CD4-positive, alpha-beta T cell (primary cell): ENCODE results near the gene SUN2. TPM values are rescaled to one million over a fixed set of nuclear protein-coding genes. Genes with fewer than 3 reads are reported as not detected.

Source experiments
- ATAC-seq: fragments of 200-7000 bp; cut with Tn5 transposase; one replicate; pipeline ENCODE4 v1.10.0; 2022; ENCODE audit warnings: mild to moderate bottlenecking; ENCODE audit not compliant: poor library complexity
- CTCF ChIA-PET: fragments of 350-600 bp; sonication (Branson Sonifier 250); formaldehyde crosslinking; loops from one replicate; lab custom pipeline; 2021; ENCODE audit warnings: antibody characterized with exemption, inconsistent platforms; lab: Charles Lee
- POLR2A ChIA-PET: fragments of 350-600 bp; sonication (Branson Sonifier 250); formaldehyde crosslinking; loops from one replicate; lab custom pipeline; 2021; ENCODE audit warnings: antibody characterized with exemption, inconsistent platforms; lab: Charles Lee
- DNase-seq, 14 experiments: peaks; one replicate each; pipeline ENCODE4 v3.0.0-alpha.2; 2013 to 2020; ENCODE audit warnings: mixed read lengths in 2 of 14
- H3K27ac ChIP-seq, 2 donors: one replicate each; pipeline versions ENCODE4 v1.5.1 to v1.7.0; 2013; ENCODE audit warnings: low read length in 2 of 2, low read depth in 1 of 2, mild to moderate bottlenecking in 1 of 2
- H3K27me3 ChIP-seq, 2 experiments: 1 replicate in 1 of 2; 2 replicates in 1 of 2; pipeline versions ENCODE4 v1.6.1 to v1.7.0; 2013; ENCODE audit warnings: low read length in 2 of 2, control low read depth in 1 of 2, mild to moderate bottlenecking in 1 of 2, moderate library complexity in 1 of 2; ENCODE audit not compliant: insufficient read depth in 2 of 2, control insufficient read depth in 1 of 2
- H3K36me3 ChIP-seq: one replicate; pipeline ENCODE4 v1.6.1; 2013; ENCODE audit warnings: low read length, control low read depth; ENCODE audit not compliant: insufficient read depth
- H3K4me1 ChIP-seq: one replicate; pipeline ENCODE4 v1.6.1; 2013; ENCODE audit warnings: low read length, control low read depth; ENCODE audit not compliant: insufficient read depth
- H3K4me3 ChIP-seq: one replicate; pipeline ENCODE4 v1.5.1; 2013; ENCODE audit warnings: mild to moderate bottlenecking, low read length, moderate library complexity
- H3K9me3 ChIP-seq, 2 experiments: 1 replicate in 1 of 2; 2 replicates in 1 of 2; pipeline versions ENCODE4 v1.6.1 to v1.7.0; 2013; ENCODE audit warnings: low read length in 2 of 2, mild to moderate bottlenecking in 2 of 2, control low read depth in 1 of 2, moderate library complexity in 1 of 2; ENCODE audit not compliant: control insufficient read depth in 1 of 2, insufficient read depth in 1 of 2
- H3K27ac Mint-ChIP-seq: one replicate; pipeline ENCODE4 v1.8.0; 2020; ENCODE audit warnings: mixed read lengths
- H3K27me3 Mint-ChIP-seq: one replicate; pipeline ENCODE4 v1.8.0; 2021; ENCODE audit warnings: mixed read lengths
- H3K36me3 Mint-ChIP-seq: one replicate; pipeline ENCODE4 v1.8.0; 2021; ENCODE audit warnings: low read depth, mixed read lengths
- H3K4me1 Mint-ChIP-seq: one replicate; pipeline ENCODE4 v1.8.0; 2021; ENCODE audit warnings: low read depth, mixed read lengths
- H3K4me3 Mint-ChIP-seq: one replicate; pipeline ENCODE4 v1.8.0; 2020; ENCODE audit warnings: mild to moderate bottlenecking, mixed read lengths
- H3K9me3 Mint-ChIP-seq: one replicate; pipeline ENCODE4 v1.8.0; 2020; ENCODE audit warnings: mixed read lengths
- intact Hi-C, 2 experiments: fragments of 100-400 bp; cut with DNase I in 1 of 2; cut with micrococcal nuclease in 1 of 2; formaldehyde crosslinking; loops; one replicate each; pipeline versions ENCODE4 v1.15.1 to v1.9.0; 2023 to 2025; cut with DNase I, micrococcal nuclease
- total RNA-seq, 174 experiments: library from RNA in 2 of 174; stranded (reverse) in 2 of 174; gene quantifications; one replicate each; pipeline ENCODE4 v1.2.3 and lab custom pipeline; 2021 to 2026
- TF ChIP-seq, protein P1 (sequence below): fragments of 200-600 bp; IDR thresholded peaks from one replicate; pipeline ENCODE4 v1.8.0; 2022; ENCODE audit warnings: antibody characterized with exemption, mild to moderate bottlenecking

SUN2 gene
- total RNA-seq, 2 experiments from 2014 or later: 440 to 453 TPM

DNA sequence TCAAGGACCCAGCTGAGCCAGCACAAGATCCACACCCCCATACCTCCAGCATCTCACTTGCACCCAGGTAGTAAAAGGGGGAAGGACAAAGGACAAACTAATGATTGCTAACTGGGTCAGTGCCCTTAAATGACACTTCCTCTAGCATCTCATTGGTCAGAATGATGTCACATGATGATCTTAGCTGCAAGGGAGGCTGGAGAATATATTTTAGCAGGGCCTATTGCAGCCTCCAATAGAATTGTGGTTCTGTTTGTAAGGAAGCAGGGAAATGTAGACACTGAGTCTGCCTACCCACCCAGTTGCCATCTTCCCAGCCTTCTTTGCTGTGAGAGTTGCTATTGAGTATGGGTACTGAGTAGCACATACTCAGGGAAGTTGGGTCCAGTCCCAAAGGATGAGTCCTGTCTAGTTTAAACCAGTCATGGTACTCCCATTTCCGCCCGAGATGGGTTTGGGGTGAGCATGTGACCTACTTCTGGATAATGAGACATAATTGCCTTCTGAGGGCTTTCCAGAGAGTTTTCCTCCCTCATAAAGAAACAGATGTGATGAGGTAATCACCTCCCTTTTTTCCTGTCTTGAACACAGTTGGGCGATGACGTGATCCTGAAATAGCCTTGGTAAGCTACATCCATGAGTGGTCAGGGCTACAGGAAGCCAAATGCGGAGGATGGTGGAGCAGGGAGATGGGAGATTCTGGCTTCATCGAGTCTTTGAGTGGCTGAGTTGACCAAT, 43.6 kb upstream of the SUN2 start:
- Histone ChIP-seq H3K4me3 (no peak overlapping the region), H3K36me3 (no peaks in the 10 kb centered on the region), H3K27ac (no peak overlapping the region), H3K27me3 (peaks cover 2 to 7% of the 10 kb centered on the region in 2 experiments), H3K4me1 (peaks cover 13% of the 10 kb centered on the region), H3K9me3 (peaks cover 0 to 7% of the 10 kb centered on the region in 2 experiments)
- Mint-ChIP-seq H3K4me3 (no peak overlapping the region), H3K36me3 (no peaks in the 10 kb centered on the region), H3K27ac (no peak overlapping the region), H3K27me3 (peaks cover 4% of the 10 kb centered on the region), H3K4me1 (peaks cover 39% of the 10 kb centered on the region), H3K9me3 (peaks cover 2% of the 10 kb centered on the region)
- DNase-seq: no peak
- TF ChIP-seq, protein P1, sequence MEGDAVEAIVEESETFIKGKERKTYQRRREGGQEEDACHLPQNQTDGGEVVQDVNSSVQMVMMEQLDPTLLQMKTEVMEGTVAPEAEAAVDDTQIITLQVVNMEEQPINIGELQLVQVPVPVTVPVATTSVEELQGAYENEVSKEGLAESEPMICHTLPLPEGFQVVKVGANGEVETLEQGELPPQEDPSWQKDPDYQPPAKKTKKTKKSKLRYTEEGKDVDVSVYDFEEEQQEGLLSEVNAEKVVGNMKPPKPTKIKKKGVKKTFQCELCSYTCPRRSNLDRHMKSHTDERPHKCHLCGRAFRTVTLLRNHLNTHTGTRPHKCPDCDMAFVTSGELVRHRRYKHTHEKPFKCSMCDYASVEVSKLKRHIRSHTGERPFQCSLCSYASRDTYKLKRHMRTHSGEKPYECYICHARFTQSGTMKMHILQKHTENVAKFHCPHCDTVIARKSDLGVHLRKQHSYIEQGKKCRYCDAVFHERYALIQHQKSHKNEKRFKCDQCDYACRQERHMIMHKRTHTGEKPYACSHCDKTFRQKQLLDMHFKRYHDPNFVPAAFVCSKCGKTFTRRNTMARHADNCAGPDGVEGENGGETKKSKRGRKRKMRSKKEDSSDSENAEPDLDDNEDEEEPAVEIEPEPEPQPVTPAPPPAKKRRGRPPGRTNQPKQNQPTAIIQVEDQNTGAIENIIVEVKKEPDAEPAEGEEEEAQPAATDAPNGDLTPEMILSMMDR: no peak
- intact Hi-C loops: loop anchor here in 1 of 2 experiments (2.0 kb wide), 1 partner anchor 41 kb away; no protein-coding TSS in a partner anchor
- ATAC-seq: no peak
- ChIA-PET POLR2A (interaction anchor here (0.5 to 1.8 kb wide), 4 partner anchors 44 to 73 kb away, joined by 3 to 8 read pairs (median 4); partner anchors contain the start of gene CBX6), CTCF (no interaction called here)

DNA sequence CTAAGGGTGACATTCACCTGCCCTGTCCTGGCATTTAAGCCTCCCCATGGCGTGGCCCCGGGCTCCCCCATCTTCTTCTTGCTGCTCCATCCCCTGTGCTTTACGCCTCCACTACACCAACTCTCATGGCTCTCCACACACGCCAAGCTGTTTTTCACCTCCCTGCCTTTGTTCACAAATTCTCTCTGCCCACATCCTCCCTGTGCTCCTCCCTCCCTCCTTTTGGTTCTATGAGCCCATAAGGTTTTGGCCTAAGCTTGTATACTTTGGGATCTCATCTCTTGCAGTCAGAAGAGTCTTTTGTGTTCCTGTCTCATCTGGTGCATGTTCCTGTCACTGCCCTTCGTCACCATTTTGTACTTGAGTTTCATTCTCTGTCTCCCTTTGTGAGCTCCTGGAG, 42.7 kb upstream of the SUN2 start:
- Mint-ChIP-seq H3K36me3 (peaks cover under 1% of the 10 kb centered on the region), H3K9me3 (peaks cover 2% of the 10 kb centered on the region), H3K4me1 (peaks cover 45% of the 10 kb centered on the region), H3K27ac (peak overlapping the region; percentile 50), H3K27me3 (peaks cover 4% of the 10 kb centered on the region), H3K4me3 (peak overlapping the region; percentile 43)
- H3K27me3 ChIP-seq: peaks cover 2 to 7% of the 10 kb centered on the region in 2 experiments
- H3K4me3 ChIP-seq: no peak overlapping the region
- TF ChIP-seq, protein P1: no peak
- H3K36me3 ChIP-seq: no peaks in the 10 kb centered on the region
- H3K4me1 ChIP-seq: peaks cover 16% of the 10 kb centered on the region
- intact Hi-C loops: loop anchor here in 1 of 2 experiments (2.0 kb wide), 1 partner anchor 42 kb away; no protein-coding TSS in a partner anchor
- ChIA-PET CTCF (interaction anchor here (1.0 kb wide), 1 partner anchor 10 kb away, joined by 3 read pairs; no protein-coding TSS in a partner anchor), POLR2A (interaction anchor here (0.6 to 1.8 kb wide), 7 partner anchors 42 to 74 kb away, joined by 3 to 8 read pairs (median 4); partner anchors contain the start of genes CBX6, NPTXR and SUN2)
- peaks cover 0 to 7% of the 10 kb centered on the region in 2 experiments for H3K9me3 ChIP-seq
- peak in 2 of 14 experiments; percentile 17 to 21 for DNase-seq
- ATAC-seq: no peak
- no peak overlapping the region for H3K27ac ChIP-seq

DNA sequence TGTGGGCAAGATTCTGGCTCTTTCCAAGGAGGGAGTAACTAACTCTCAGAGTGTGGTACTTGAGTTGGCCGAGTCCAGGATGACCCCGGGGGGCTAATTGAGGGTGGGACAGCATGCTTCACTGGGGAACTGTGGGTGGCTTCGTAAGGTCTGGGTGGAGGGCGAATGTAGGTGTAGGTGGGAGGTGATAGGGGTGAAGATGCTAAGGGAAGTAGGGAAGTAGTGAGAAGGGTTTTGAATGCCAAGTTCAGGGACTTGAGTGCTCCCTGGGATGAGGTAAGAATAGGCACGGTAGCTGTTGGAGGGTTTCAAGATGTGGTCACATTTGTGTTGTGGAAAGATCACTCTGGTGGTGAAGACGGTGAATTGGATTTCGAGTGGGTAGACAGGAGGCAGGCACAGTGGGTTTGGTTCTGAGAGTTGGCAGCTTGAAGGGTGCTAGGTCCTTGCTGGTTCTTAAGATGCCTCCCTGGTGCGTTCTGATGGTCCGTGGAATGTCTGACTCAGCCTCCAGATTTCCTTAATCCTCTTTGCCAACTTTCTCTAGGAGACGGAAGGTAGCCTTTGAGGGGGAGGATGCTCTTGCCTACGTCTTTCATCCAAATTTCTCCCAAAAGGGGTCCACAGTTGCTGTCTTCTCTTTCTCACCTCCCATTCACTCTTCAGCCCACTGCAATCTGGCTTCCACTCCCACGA, 40.6 kb upstream of the SUN2 start:
- Mint-ChIP-seq H3K36me3 (peaks cover 7% of the 10 kb centered on the region), H3K27ac (no peak overlapping the region), H3K27me3 (peaks cover 4% of the 10 kb centered on the region), H3K4me1 (peaks cover 51% of the 10 kb centered on the region), H3K4me3 (no peak overlapping the region), H3K9me3 (peaks cover 2% of the 10 kb centered on the region)
- no peak overlapping the region for H3K4me3 ChIP-seq
- peaks cover 22% of the 10 kb centered on the region for H3K4me1 ChIP-seq
- H3K27me3 ChIP-seq: peaks cover under 1 to 2% of the 10 kb centered on the region in 2 experiments
- ATAC-seq (no peak), DNase-seq (no peak)
- no peak overlapping the region for H3K27ac ChIP-seq
- ChIA-PET POLR2A (no interaction called here), CTCF (interaction anchor here (1.2 kb wide), 1 partner anchor 28 kb away, joined by 4 read pairs; no protein-coding TSS in a partner anchor)
- intact Hi-C loops: no loop called here
- TF ChIP-seq, protein P1: no peak
- H3K9me3 ChIP-seq: peaks cover 0 to 7% of the 10 kb centered on the region in 2 experiments
- no peaks in the 10 kb centered on the region for H3K36me3 ChIP-seq
